Mammary epithelial cell (primary cell): ENCODE measurements around the gene NSUN4.

ENCODE experiments used
- EZH2 ChIP-seq: IDR thresholded peaks from 2 replicates; pipeline ENCODE4 v1.6.1; 2012; ENCODE audit warnings: low read length, inconsistent platforms, borderline replicate concordance
- TF ChIP-seq, protein P1 (sequence below), 2 donors: IDR thresholded peaks in 1 of 2; conservative IDR thresholded peaks in 1 of 2; 2 replicates each; pipeline ENCODE4 v1.5.1; 2011 to 2012; ENCODE audit warnings: inconsistent platforms in 2 of 2, low read length in 2 of 2, mild to moderate bottlenecking in 2 of 2, control low read depth in 1 of 2, low read depth in 1 of 2; ENCODE audit not compliant: insufficient read depth in 1 of 2; ENCODE audit errors: extremely low read depth in 1 of 2

DNA sequence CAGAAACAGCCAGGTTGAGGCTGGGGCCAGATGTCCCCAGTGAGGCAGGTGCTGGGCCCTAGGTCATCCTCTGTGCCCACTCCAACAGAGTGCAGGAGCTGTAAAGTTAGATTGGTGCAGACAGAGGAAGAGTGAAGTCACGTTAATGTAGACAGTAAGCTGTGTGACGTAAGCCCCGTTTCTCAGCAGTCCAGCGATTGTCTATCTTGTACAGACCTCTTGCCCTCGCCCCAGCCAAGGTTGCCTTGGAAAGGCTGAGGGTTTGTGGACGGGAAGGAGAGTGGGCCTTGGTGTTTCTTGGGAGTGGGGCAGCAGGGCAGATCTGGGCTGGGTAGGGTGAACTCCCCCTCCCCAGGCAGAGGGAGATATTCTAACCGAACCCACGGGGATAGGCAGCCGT is 67.0 kb downstream of the NSUN4 start:
- TF ChIP-seq, protein P1, sequence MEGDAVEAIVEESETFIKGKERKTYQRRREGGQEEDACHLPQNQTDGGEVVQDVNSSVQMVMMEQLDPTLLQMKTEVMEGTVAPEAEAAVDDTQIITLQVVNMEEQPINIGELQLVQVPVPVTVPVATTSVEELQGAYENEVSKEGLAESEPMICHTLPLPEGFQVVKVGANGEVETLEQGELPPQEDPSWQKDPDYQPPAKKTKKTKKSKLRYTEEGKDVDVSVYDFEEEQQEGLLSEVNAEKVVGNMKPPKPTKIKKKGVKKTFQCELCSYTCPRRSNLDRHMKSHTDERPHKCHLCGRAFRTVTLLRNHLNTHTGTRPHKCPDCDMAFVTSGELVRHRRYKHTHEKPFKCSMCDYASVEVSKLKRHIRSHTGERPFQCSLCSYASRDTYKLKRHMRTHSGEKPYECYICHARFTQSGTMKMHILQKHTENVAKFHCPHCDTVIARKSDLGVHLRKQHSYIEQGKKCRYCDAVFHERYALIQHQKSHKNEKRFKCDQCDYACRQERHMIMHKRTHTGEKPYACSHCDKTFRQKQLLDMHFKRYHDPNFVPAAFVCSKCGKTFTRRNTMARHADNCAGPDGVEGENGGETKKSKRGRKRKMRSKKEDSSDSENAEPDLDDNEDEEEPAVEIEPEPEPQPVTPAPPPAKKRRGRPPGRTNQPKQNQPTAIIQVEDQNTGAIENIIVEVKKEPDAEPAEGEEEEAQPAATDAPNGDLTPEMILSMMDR (conservative IDR thresholded peaks at IDR 0.05 in 1 of 2, IDR thresholded peaks at IDR 0.05 in 1 of 2; ENCODE audit: extremely low read depth in 1 of 2, insufficient read depth in 1 of 2, low read depth in 1 of 2, low read length in 2 of 2), result no peak
- no peak for TF ChIP-seq EZH2
